Subcutaneous adipose tissue (tissue), 4 donors: Measurements from ENCODE around the gene MGRN1. TPM values are rescaled to one million over a fixed set of nuclear protein-coding genes. Genes with fewer than 3 reads are reported as not detected.

Experiments used
- total RNA-seq, 4 donors: library from RNA; depleted of rRNA; stranded (reverse); fragments of >200 nt; gene quantifications; one replicate each; pipeline ENCODE4 v1.1.0, GENCODE V29; 2016
- TF ChIP-seq, protein P1 (sequence below): fragments of 450-650 bp; IDR thresholded peaks from one replicate; pipeline ENCODE4 v1.5.1; 2016; ENCODE audit warnings: low read depth, mild to moderate bottlenecking, control low read depth, antibody characterized with exemption, moderate library complexity

Gene MGRN1
- total RNA-seq, 4 donors from 2014 or later = 21.2 to 44.5 (median 25.2) TPM

DNA sequence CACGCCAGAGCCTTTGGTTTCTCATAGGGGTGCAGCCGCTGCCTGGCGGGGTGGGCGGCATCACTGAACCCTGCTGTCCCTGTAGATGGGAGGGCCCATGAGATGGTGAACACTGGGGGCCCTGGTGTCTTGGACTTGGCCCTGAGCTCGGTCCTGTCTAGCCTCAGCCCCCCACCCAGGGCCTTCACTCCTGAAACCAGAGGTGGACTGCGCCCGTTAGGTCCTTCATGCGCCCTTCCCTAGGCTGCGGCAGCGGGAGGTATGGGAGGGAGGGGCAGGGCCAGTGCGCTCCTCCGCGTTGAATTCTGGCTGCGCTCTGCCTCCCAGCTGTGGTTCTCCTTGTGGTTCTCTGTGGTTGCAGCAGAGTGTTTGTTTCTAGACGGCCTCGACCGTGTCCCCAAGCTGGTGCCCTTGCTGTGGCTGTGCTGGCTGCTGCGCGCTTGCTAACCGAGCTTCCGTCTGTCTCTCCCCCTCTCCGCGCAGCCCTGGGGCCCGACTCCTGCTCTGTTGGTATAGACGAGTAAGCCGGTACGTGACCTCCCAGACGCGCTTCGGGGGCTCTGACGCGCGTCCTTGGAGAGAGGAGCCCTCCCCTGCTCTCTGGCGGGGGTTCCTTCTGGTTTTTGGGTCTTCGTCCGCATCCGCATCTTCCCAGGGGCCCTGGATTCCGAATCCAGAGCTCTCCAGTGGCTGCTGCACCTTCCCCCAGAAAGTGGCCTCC, 61.3 kb downstream of the MGRN1 start:
- TF ChIP-seq, protein P1, sequence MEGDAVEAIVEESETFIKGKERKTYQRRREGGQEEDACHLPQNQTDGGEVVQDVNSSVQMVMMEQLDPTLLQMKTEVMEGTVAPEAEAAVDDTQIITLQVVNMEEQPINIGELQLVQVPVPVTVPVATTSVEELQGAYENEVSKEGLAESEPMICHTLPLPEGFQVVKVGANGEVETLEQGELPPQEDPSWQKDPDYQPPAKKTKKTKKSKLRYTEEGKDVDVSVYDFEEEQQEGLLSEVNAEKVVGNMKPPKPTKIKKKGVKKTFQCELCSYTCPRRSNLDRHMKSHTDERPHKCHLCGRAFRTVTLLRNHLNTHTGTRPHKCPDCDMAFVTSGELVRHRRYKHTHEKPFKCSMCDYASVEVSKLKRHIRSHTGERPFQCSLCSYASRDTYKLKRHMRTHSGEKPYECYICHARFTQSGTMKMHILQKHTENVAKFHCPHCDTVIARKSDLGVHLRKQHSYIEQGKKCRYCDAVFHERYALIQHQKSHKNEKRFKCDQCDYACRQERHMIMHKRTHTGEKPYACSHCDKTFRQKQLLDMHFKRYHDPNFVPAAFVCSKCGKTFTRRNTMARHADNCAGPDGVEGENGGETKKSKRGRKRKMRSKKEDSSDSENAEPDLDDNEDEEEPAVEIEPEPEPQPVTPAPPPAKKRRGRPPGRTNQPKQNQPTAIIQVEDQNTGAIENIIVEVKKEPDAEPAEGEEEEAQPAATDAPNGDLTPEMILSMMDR = no peak

- TF ChIP-seq, protein P1 = no peak
Observed at GRCh38 chr16:4686497-4687210, 62.0 kb downstream of the MGRN1 start.

DNA sequence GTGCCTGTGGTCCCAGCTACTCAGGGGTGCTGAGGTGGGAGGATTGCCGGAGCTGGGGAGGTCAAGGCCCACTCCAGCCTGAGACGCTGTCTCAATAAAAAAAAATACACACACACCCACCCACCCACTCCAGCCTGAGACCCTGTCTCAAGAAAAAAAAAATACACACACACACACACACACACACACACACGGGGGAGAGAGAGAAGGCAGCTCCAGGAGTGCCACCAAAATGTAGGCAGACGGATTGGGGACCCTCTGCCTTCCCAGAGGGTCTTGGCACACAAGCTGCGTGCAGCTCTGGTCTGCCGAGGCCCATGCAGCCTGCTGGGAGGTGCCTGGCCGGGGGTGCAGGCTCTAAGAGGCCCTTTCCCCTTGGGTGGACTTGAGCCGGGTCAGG, 62.8 kb downstream of the MGRN1 start:
- TF ChIP-seq, protein P1 = no peak

DNA sequence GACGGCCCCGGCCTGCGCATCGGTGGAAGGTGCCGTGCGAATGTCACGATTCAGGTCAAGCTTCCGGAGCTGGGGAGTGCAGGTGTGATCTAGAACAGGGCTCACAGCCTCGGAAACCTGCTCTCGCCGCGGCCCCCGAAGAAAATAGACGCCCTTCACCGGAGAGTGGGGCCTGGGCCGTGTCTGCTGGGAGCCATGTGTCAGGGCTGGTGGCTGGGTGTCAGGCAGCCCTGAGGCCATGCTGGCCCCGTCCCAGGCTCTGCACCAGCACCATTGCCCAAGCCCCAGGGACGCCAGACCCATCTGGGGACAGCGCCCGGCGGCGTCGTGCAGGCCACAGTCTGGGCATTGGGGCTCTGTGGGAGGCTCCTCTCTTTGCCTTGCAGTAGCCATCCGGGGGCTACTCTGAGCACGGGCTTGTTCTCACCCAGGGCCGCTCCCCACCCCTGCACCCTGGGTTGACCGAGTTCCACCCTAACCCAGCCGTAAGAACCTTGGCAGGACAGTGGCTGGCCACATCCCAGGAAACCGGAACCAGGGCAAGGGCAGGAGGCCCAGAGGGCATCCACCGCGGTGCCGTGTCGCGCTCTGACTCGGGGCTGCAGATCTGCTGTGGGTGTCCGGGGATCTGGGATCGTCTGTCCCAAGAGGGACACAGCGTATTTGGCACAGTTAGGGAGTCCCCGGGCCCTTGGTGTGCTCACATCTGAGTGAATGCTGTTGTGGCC, 63.5 kb downstream of the MGRN1 start:
- TF ChIP-seq, protein P1 = no peak

- TF ChIP-seq, protein P1 = no peak
Observed at GRCh38 chr16:4688674-4689045, 64.0 kb downstream of the MGRN1 start.

DNA sequence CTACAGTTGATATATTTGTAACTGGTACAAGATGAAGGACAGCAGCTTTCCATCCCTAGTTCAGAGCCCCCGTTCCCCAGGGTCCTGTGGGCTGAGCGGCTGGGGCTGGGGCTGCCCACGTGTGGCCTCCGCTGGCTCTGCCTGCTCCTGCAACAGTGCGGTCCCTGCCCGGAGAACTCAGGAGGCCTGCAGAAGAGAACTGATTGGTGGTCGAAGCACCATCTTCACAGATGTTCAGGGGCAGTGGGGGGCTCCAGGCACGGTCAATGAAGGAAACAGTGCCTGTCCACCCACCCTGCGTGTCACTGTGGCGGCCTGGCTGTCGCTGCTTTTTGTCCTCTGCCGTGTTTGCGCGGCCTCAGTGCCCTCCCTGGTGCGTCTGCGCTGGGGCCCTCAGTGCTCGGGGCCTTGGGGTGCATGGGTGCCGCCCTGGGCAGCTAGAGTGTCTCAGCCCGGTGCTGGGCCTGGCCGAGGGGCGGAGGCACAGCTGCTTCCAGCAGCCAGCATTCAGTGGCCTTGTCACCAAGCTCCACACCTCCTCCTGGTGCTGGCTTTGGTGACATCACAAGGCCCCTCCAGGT, 64.6 kb downstream of the MGRN1 start:
- TF ChIP-seq, protein P1 = no peak
